Right atrium auricular region (tissue), 2 donors: ENCODE results near the gene PARP1. TPM values are rescaled to one million over a fixed set of nuclear protein-coding genes. Genes with fewer than 3 reads are reported as not detected.

Source experiments
- DNase-seq: peaks from one replicate; pipeline ENCODE4 v3.0.0-alpha.2; 2019; ENCODE audit warnings: low spot score
- H3K27ac ChIP-seq, 2 donors: fragments of 200-600 bp; sonication (generic); 1 replicate in 1 of 2; 2 replicates in 1 of 2; pipeline ENCODE4 v1.5.1; 2016 to 2019
- H3K27me3 ChIP-seq, 2 donors: fragments of 200-600 bp; sonication (generic); one replicate each; pipeline versions ENCODE4 v1.5.1 to v1.6.0; 2017 to 2019
- H3K36me3 ChIP-seq: fragments of 200-600 bp; sonication (generic); one replicate; pipeline ENCODE4 v1.5.1; 2016
- H3K4me1 ChIP-seq, 2 donors: fragments of 200-600 bp; sonication (generic); one replicate each; pipeline versions ENCODE4 v1.5.1 to v1.6.0; 2017 to 2019
- H3K4me3 ChIP-seq, 2 donors: fragments of 200-600 bp; sonication (generic); 1 replicate in 1 of 2; 2 replicates in 1 of 2; pipeline ENCODE4 v1.5.1; 2017 to 2019; ENCODE audit warnings: mild to moderate bottlenecking in 1 of 2, moderate library complexity in 1 of 2
- H3K9me3 ChIP-seq, 2 donors: fragments of 200-600 bp; sonication (generic); one replicate each; pipeline ENCODE4 v1.5.1; 2019
- CTCF ChIP-seq, 2 donors: fragments of 200-600 bp; sonication (generic); IDR thresholded peaks; one replicate each; pipeline ENCODE4 v1.5.1; 2019; ENCODE audit warnings: antibody characterized with exemption in 2 of 2
- total RNA-seq, 2 donors: library from RNA; depleted of rRNA; stranded (reverse); fragments of >200 nt; gene quantifications; one replicate each; pipeline ENCODE4 v1.1.0, GENCODE V29; 2016

PARP1 gene
- total RNA-seq, 2 donors from 2014 or later: 68.0 to 70.6 TPM

- TF ChIP-seq CTCF (IDR thresholded peaks at IDR 0.05): no peak
- H3K9me3 ChIP-seq: no peaks in the 10 kb centered on the region
- H3K4me3 ChIP-seq: no peak overlapping the region
- no peaks in the 10 kb centered on the region for H3K27me3 ChIP-seq
- DNase-seq: no peak
- no peaks in the 10 kb centered on the region for H3K4me1 ChIP-seq
- H3K36me3 ChIP-seq: no peaks in the 10 kb centered on the region
- H3K27ac ChIP-seq: no peak overlapping the region
These were observed 83.4 kb downstream of the PARP1 start for GRCh38 chr1:226324479-226324878.

GRCh38 chr1:226322986-226323385 lies 84.9 kb downstream of the PARP1 start:
- no peak for DNase-seq
- Histone ChIP-seq H3K9me3 (no peaks in the 10 kb centered on the region), H3K27me3 (no peaks in the 10 kb centered on the region), H3K4me3 (no peak overlapping the region), H3K27ac (no peak overlapping the region), H3K36me3 (no peaks in the 10 kb centered on the region), H3K4me1 (no peaks in the 10 kb centered on the region)
- TF ChIP-seq CTCF (IDR thresholded peaks at IDR 0.05): no peak

- Histone ChIP-seq H3K9me3 (no peaks in the 10 kb centered on the region), H3K27ac (no peak overlapping the region), H3K4me1 (no peaks in the 10 kb centered on the region), H3K27me3 (no peaks in the 10 kb centered on the region), H3K4me3 (no peak overlapping the region), H3K36me3 (no peaks in the 10 kb centered on the region)
- no peak for TF ChIP-seq CTCF (IDR thresholded peaks at IDR 0.05)
- no peak for DNase-seq
These were observed 87.0 kb downstream of the PARP1 start for GRCh38 chr1:226320930-226321329.

GRCh38 chr1:226318471-226318870 lies 89.4 kb downstream of the PARP1 start:
- H3K4me3 ChIP-seq: no peak overlapping the region
- no peak for TF ChIP-seq CTCF (IDR thresholded peaks at IDR 0.05)
- peak; percentile 23 for DNase-seq
- H3K4me1 ChIP-seq: no peaks in the 10 kb centered on the region
- H3K9me3 ChIP-seq: no peaks in the 10 kb centered on the region
- no peaks in the 10 kb centered on the region for H3K36me3 ChIP-seq
- no peak overlapping the region for H3K27ac ChIP-seq
- H3K27me3 ChIP-seq: no peaks in the 10 kb centered on the region

- no peak overlapping the region for H3K27ac ChIP-seq
- no peak overlapping the region for H3K4me3 ChIP-seq
- no peak for DNase-seq
- TF ChIP-seq CTCF (IDR thresholded peaks at IDR 0.05): no peak
- H3K27me3 ChIP-seq: no peaks in the 10 kb centered on the region
- H3K36me3 ChIP-seq: no peaks in the 10 kb centered on the region
- peaks cover 0 to 9% of the 10 kb centered on the region in 2 donors for H3K4me1 ChIP-seq
- no peaks in the 10 kb centered on the region for H3K9me3 ChIP-seq
These were observed 93.8 kb downstream of the PARP1 start for GRCh38 chr1:226314055-226314454.

GRCh38 chr1:226312065-226312464 lies 95.8 kb downstream of the PARP1 start:
- TF ChIP-seq CTCF (IDR thresholded peaks at IDR 0.05): no peak
- Histone ChIP-seq H3K9me3 (no peaks in the 10 kb centered on the region), H3K27me3 (no peaks in the 10 kb centered on the region), H3K4me1 (peaks cover 0 to 21% of the 10 kb centered on the region in 2 donors), H3K4me3 (no peak overlapping the region), H3K27ac (no peak overlapping the region), H3K36me3 (no peaks in the 10 kb centered on the region)
- DNase-seq: no peak
